Caco-2 (cell line): Measurements from ENCODE around the gene ACSL5. TPM values are rescaled to one million over a fixed set of nuclear protein-coding genes. Genes with fewer than 3 reads are reported as not detected.

Experiments used
- BruUV-seq: library from RNA; stranded (reverse); fragments of 400-500 nt; replicated peaks from 2 replicates; lab custom pipeline; 2021; lab: Mats Ljungman, UMichigan
- CTCF ChIA-PET: fragments of 300-600 bp; sonication (Branson Sonifier 250); formaldehyde crosslinking; loops from one replicate; lab custom pipeline; 2022; ENCODE audit warnings: antibody characterized with exemption; lab: Charles Lee
- POLR2A ChIA-PET: fragments of 300-600 bp; sonication (Branson Sonifier 250); formaldehyde crosslinking; loops from one replicate; lab custom pipeline; 2022; ENCODE audit warnings: antibody characterized with exemption; lab: Charles Lee
- DNase-seq, 2 experiments: peaks; one replicate each; pipeline versions ENCODE4 v3.0.0 to v3.0.0-alpha.2; 2020 to 2022
- H3K27me3 ChIP-seq: replicated peaks from 2 replicates; pipeline ENCODE4 v1.6.0; 2011; ENCODE audit warnings: low read length; ENCODE audit not compliant: control insufficient read depth, insufficient read depth
- H3K36me3 ChIP-seq: 2 replicates; pipeline ENCODE4 v1.5.1; 2011; ENCODE audit warnings: low read length; ENCODE audit not compliant: control insufficient read depth, insufficient read depth
- H3K4me1 ChIP-seq: fragments of 250-450 bp; sonication (Bioruptor Pico); 2 replicates; pipeline ENCODE4 v1.5.1; 2020; ENCODE audit warnings: mild to moderate bottlenecking
- H3K4me3 ChIP-seq: 2 replicates; pipeline ENCODE4 v1.5.1; 2011; ENCODE audit warnings: low read depth, mild to moderate bottlenecking, control low read depth, low read length
- H3K9me3 ChIP-seq: fragments of 250-450 bp; sonication (Bioruptor Pico); 2 replicates; pipeline ENCODE4 v1.5.1; 2020; ENCODE audit warnings: mild to moderate bottlenecking, moderate library complexity
- H3K27ac Mint-ChIP-seq: one replicate; pipeline ENCODE4 v1.8.0; 2022; ENCODE audit warnings: mixed read lengths; ENCODE audit not compliant: unreplicated experiment
- H3K27me3 Mint-ChIP-seq: one replicate; pipeline ENCODE4 v1.8.0; 2022; ENCODE audit warnings: mixed read lengths; ENCODE audit not compliant: insufficient read depth, unreplicated experiment
- H3K36me3 Mint-ChIP-seq: one replicate; pipeline ENCODE4 v1.8.0; 2022; ENCODE audit warnings: mild to moderate bottlenecking, mixed read lengths; ENCODE audit not compliant: insufficient read depth, unreplicated experiment
- H3K4me1 Mint-ChIP-seq: one replicate; pipeline ENCODE4 v1.8.0; 2022; ENCODE audit warnings: low read depth, mixed read lengths; ENCODE audit not compliant: unreplicated experiment
- H3K4me3 Mint-ChIP-seq: one replicate; pipeline ENCODE4 v1.8.0; 2022; ENCODE audit warnings: mild to moderate bottlenecking, moderate library complexity, mixed read lengths; ENCODE audit not compliant: unreplicated experiment
- H3K9me3 Mint-ChIP-seq: one replicate; pipeline ENCODE4 v1.8.0; 2022; ENCODE audit warnings: mixed read lengths; ENCODE audit not compliant: unreplicated experiment
- CTCF ChIP-seq, 2 experiments: fragments of 200-600 bp in 1 of 2; IDR thresholded peaks; 1 replicate in 1 of 2; 2 replicates in 1 of 2; pipeline versions ENCODE4 v1.5.1 to v1.8.0; 2011 to 2022; ENCODE audit warnings: antibody characterized with exemption in 1 of 2, control low read depth in 1 of 2, inconsistent platforms in 1 of 2, low read depth in 1 of 2, low read length in 1 of 2, mild to moderate bottlenecking in 1 of 2, moderate library complexity in 1 of 2; ENCODE audit not compliant: insufficient read depth in 1 of 2, severe bottlenecking in 1 of 2, unreplicated experiment in 1 of 2
- intact Hi-C: fragments of 100-400 bp; cut with micrococcal nuclease; formaldehyde crosslinking; loops from one replicate; pipeline ENCODE4 v1.10.0; 2022; ENCODE audit not compliant: unreplicated experiment
- total RNA-seq: library from RNA; stranded (reverse); gene quantifications from 2 replicates; pipeline ENCODE4 v1.2.3, GENCODE V29; 2022

The ACSL5 gene
- total RNA-seq, 1 experiment from 2014 or later: 46.6 TPM

- H3K9me3 ChIP-seq: no peaks in the 10 kb centered on the region
- peaks cover 26% of the 10 kb centered on the region for H3K4me1 ChIP-seq
- Mint-ChIP-seq H3K36me3 (no peaks in the 10 kb centered on the region), H3K9me3 (no peaks in the 10 kb centered on the region), H3K4me1 (peaks cover 24% of the 10 kb centered on the region), H3K27me3 (no peaks in the 10 kb centered on the region), H3K4me3 (no peak overlapping the region), H3K27ac (no peak overlapping the region)
- intact Hi-C loops: no loop called here
- POLR2A ChIA-PET: no interaction called here
- no TSS peak for BruUV-seq
- CTCF ChIA-PET: no interaction called here
- no peaks in the 10 kb centered on the region for H3K36me3 ChIP-seq
- no peak for TF ChIP-seq CTCF (IDR thresholded peaks at IDR 0.05; ENCODE audit: insufficient read depth in 1 of 2, low read depth in 1 of 2, low read length in 1 of 2, severe bottlenecking in 1 of 2, unreplicated experiment in 1 of 2)
- H3K27me3 ChIP-seq: no peaks in the 10 kb centered on the region
- H3K4me3 ChIP-seq: no peak overlapping the region
- DNase-seq: no peak
Measured at GRCh38 chr10:112332509-112333228, 41.2 kb upstream of the ACSL5 start.

GRCh38 chr10:112333452-112333851 lies 40.5 kb upstream of the ACSL5 start:
- Histone ChIP-seq H3K4me3 (no peak overlapping the region), H3K36me3 (no peaks in the 10 kb centered on the region), H3K9me3 (no peaks in the 10 kb centered on the region), H3K4me1 (peaks cover 26% of the 10 kb centered on the region), H3K27me3 (no peaks in the 10 kb centered on the region)
- intact Hi-C loops: no loop called here
- H3K9me3 Mint-ChIP-seq: no peaks in the 10 kb centered on the region
- peaks cover 24% of the 10 kb centered on the region for H3K4me1 Mint-ChIP-seq
- H3K27ac Mint-ChIP-seq: no peak overlapping the region
- no peaks in the 10 kb centered on the region for H3K27me3 Mint-ChIP-seq
- ChIA-PET POLR2A (no interaction called here), CTCF (no interaction called here)
- H3K36me3 Mint-ChIP-seq: no peaks in the 10 kb centered on the region
- TF ChIP-seq CTCF (IDR thresholded peaks at IDR 0.05; ENCODE audit: insufficient read depth in 1 of 2, low read depth in 1 of 2, low read length in 1 of 2, severe bottlenecking in 1 of 2, unreplicated experiment in 1 of 2): no peak
- no TSS peak for BruUV-seq
- no peak overlapping the region for H3K4me3 Mint-ChIP-seq
- DNase-seq: no peak

GRCh38 chr10:112335111-112335867 lies 38.6 kb upstream of the ACSL5 start:
- H3K27ac Mint-ChIP-seq: peak overlapping the region; percentile 36
- ChIA-PET CTCF (interaction anchor here (0.6 kb wide), 1 partner anchor 181 kb away, joined by 3 read pairs; no protein-coding TSS in a partner anchor), POLR2A (interaction anchor here (0.6 kb wide), 1 partner anchor 24 kb away, joined by 3 read pairs; no protein-coding TSS in a partner anchor)
- no peaks in the 10 kb centered on the region for H3K9me3 Mint-ChIP-seq
- H3K9me3 ChIP-seq: no peaks in the 10 kb centered on the region
- H3K4me3 ChIP-seq: no peak overlapping the region
- peaks cover 26% of the 10 kb centered on the region for H3K4me1 ChIP-seq
- no peak overlapping the region for H3K4me3 Mint-ChIP-seq
- no peaks in the 10 kb centered on the region for H3K27me3 Mint-ChIP-seq
- H3K27me3 ChIP-seq: no peaks in the 10 kb centered on the region
- no peak for DNase-seq
- H3K36me3 Mint-ChIP-seq: no peaks in the 10 kb centered on the region
- no peaks in the 10 kb centered on the region for H3K36me3 ChIP-seq
- TF ChIP-seq CTCF (IDR thresholded peaks at IDR 0.05; ENCODE audit: insufficient read depth in 1 of 2, low read depth in 1 of 2, low read length in 1 of 2, severe bottlenecking in 1 of 2, unreplicated experiment in 1 of 2): no peak
- no TSS peak for BruUV-seq
- H3K4me1 Mint-ChIP-seq: peaks cover 22% of the 10 kb centered on the region
- intact Hi-C loops: no loop called here
